NB4 (cell line): Measurements from ENCODE around the gene SPHKAP.

Source experiments
- POLR2A ChIP-seq: IDR thresholded peaks from 2 replicates; pipeline ENCODE4 v1.6.1; 2011; ENCODE audit warnings: mild to moderate bottlenecking; ENCODE audit not compliant: insufficient read length; ENCODE audit errors: extremely low read depth
- TF ChIP-seq, protein P1 (sequence below): IDR thresholded peaks from one replicate; pipeline ENCODE4 v1.5.1; 2012; ENCODE audit warnings: low read depth, low read length

DNA sequence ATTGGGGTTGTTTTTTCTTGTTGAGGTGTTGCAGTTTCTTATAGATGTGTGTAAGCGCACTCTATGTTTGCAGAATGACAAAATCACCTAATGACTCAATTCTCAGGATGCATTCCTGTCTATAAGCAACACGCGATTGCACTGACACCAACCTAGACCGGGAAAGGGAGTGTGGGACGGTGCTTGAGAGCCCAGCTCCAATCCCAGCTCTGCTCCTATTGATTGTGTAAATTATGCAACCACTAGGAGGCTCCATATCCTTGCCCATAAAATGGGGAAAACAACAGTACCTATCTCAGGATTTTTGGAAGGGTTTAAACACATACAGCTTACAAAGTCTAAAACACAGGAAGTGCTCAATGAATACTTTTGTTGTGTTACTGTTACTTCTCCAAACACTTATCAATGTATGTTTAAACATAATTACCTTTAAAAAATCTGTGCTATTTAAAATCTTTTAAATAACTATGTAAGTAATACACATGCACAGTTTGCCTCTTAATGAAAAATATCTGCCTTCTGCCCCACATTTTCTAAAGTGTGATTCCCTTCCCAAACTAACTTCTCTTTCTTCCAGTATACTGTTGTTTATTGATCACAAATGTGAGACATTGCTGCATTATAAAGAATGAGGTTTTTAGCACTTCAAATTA, 132.5 kb downstream of the SPHKAP start:
- TF ChIP-seq, protein P1, sequence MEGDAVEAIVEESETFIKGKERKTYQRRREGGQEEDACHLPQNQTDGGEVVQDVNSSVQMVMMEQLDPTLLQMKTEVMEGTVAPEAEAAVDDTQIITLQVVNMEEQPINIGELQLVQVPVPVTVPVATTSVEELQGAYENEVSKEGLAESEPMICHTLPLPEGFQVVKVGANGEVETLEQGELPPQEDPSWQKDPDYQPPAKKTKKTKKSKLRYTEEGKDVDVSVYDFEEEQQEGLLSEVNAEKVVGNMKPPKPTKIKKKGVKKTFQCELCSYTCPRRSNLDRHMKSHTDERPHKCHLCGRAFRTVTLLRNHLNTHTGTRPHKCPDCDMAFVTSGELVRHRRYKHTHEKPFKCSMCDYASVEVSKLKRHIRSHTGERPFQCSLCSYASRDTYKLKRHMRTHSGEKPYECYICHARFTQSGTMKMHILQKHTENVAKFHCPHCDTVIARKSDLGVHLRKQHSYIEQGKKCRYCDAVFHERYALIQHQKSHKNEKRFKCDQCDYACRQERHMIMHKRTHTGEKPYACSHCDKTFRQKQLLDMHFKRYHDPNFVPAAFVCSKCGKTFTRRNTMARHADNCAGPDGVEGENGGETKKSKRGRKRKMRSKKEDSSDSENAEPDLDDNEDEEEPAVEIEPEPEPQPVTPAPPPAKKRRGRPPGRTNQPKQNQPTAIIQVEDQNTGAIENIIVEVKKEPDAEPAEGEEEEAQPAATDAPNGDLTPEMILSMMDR, result peak; percentile 51
- no peak for TF ChIP-seq POLR2A
